Prostate gland (tissue), 2 donors: ENCODE data around the gene CDKL4. TPM values are rescaled to one million over a fixed set of nuclear protein-coding genes. Genes with fewer than 3 reads are reported as not detected.

Experiments
- DNase-seq: peaks from one replicate; pipeline ENCODE4 v3.0.0-alpha.2; 2019; ENCODE audit warnings: low spot score
- H3K27ac ChIP-seq, 2 donors: fragments of 200-600 bp; sonication (generic); 2 replicates each; pipeline ENCODE4 v1.5.1; 2017 to 2019
- H3K27me3 ChIP-seq: fragments of 200-600 bp; sonication (generic); replicated peaks from 2 replicates; pipeline ENCODE4 v1.5.1; 2019; ENCODE audit not compliant: insufficient read depth
- H3K36me3 ChIP-seq, 2 donors: fragments of 200-600 bp; sonication (generic); 1 replicate in 1 of 2; 2 replicates in 1 of 2; pipeline versions ENCODE4 v1.5.1 to v1.8.1; 2017 to 2019
- H3K4me1 ChIP-seq: fragments of 200-600 bp; sonication (generic); replicated peaks from 2 replicates; pipeline ENCODE4 v1.5.1; 2019
- H3K4me3 ChIP-seq, 2 donors: fragments of 200-600 bp; sonication (generic); 2 replicates each; pipeline ENCODE4 v1.5.1; 2017 to 2019
- H3K9me3 ChIP-seq: fragments of 200-600 bp; sonication (generic); 2 replicates; pipeline ENCODE4 v1.5.1; 2017
- CTCF ChIP-seq, 4 experiments: fragments of 200-600 bp in 2 of 4; fragments of 450-650 bp in 2 of 4; sonication (generic) in 2 of 4; IDR thresholded peaks; 1 replicate in 3 of 4; 2 replicates in 1 of 4; pipeline ENCODE4 v1.5.1; 2016 to 2019; ENCODE audit warnings: antibody characterized with exemption in 4 of 4, mild to moderate bottlenecking in 2 of 4, moderate library complexity in 2 of 4
- POLR2A ChIP-seq: fragments of 450-650 bp; IDR thresholded peaks from one replicate; pipeline ENCODE4 v1.6.1; 2016; ENCODE audit warnings: antibody characterized with exemption, mild to moderate bottlenecking
- POLR2AphosphoS5 ChIP-seq: sonication (generic); formaldehyde crosslinking; IDR thresholded peaks from one replicate; pipeline ENCODE4 v1.6.1; 2017; ENCODE audit warnings: antibody characterized with exemption
- WGBS: methylation state at CpG from one replicate; pipeline ENCODE4 v1.1.5; 2018; 5-methylcytosine and 5-hydroxymethylcytosine counted together
- intact Hi-C: fragments of 100-400 bp; cut with DNase I; formaldehyde crosslinking; loops from one replicate; pipeline ENCODE4 v1.14.2; 2022
- total RNA-seq, 2 donors: library from RNA; depleted of rRNA; stranded (reverse); fragments of >200 nt; gene quantifications; one replicate each; pipeline ENCODE4 v1.1.0, GENCODE V29; 2016

CDKL4 gene
- total RNA-seq, 2 donors from 2014 or later, result not detected

- Histone ChIP-seq H3K4me3 (no peak overlapping the region), H3K36me3 (no peaks in the 10 kb centered on the region), H3K4me1 (no peaks in the 10 kb centered on the region), H3K27me3 (no peaks in the 10 kb centered on the region), H3K27ac (no peak overlapping the region), H3K9me3 (no peaks in the 10 kb centered on the region)
- 71% methylated on average over 3 of the region's 3 CpGs for WGBS
- TF ChIP-seq CTCF (IDR thresholded peaks at IDR 0.05), result no peak
- no peak for TF ChIP-seq POLR2AphosphoS5
- no peak for TF ChIP-seq POLR2A
- DNase-seq, result no peak
- intact Hi-C loops, result no loop called here
These were observed 88.8 kb downstream of the CDKL4 start for GRCh38 chr2:39154944-39155343.

DNA sequence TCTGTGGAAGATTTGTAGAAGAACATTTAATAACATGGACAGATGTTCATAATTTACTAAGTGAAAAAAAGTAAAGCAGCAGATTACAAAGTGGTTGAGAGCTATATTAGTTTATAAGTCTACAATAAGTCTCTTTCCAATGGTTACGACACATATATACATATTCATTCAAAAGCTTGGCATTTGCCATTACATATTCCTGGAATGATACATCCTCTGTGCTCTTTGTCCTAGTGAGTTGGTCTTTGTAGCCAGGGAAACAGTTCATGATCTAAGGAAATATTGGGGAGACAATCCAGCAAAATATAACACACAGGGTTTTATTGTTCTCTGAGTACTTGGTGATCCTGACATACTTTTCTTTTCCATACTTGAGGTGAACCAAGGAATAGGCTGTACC lies 90.5 kb downstream of the CDKL4 start:
- Histone ChIP-seq H3K4me1 (no peaks in the 10 kb centered on the region), H3K9me3 (no peaks in the 10 kb centered on the region), H3K27me3 (no peaks in the 10 kb centered on the region), H3K27ac (no peak overlapping the region), H3K4me3 (no peak overlapping the region), H3K36me3 (no peaks in the 10 kb centered on the region)
- TF ChIP-seq CTCF (IDR thresholded peaks at IDR 0.05) (no peak), POLR2A (no peak), POLR2AphosphoS5 (no peak)
- intact Hi-C loops, result no loop called here
- DNase-seq, result no peak
- 85% methylated on average over 1 of the region's 1 CpG for WGBS

GRCh38 chr2:39152504-39152903 lies 91.3 kb downstream of the CDKL4 start:
- TF ChIP-seq POLR2A, result no peak
- TF ChIP-seq CTCF (IDR thresholded peaks at IDR 0.05), result no peak
- no peak for TF ChIP-seq POLR2AphosphoS5
- H3K4me1 ChIP-seq, result no peaks in the 10 kb centered on the region
- H3K27ac ChIP-seq, result no peak overlapping the region
- H3K27me3 ChIP-seq, result no peaks in the 10 kb centered on the region
- intact Hi-C loops, result no loop called here
- H3K9me3 ChIP-seq, result no peaks in the 10 kb centered on the region
- no peak overlapping the region for H3K4me3 ChIP-seq
- H3K36me3 ChIP-seq, result no peaks in the 10 kb centered on the region
- WGBS, result 95% methylated on average over 2 of the region's 2 CpGs
- DNase-seq, result no peak

GRCh38 chr2:39150890-39151497 lies 92.8 kb downstream of the CDKL4 start:
- Histone ChIP-seq H3K9me3 (no peaks in the 10 kb centered on the region), H3K36me3 (no peaks in the 10 kb centered on the region), H3K27ac (no peak overlapping the region), H3K4me1 (no peaks in the 10 kb centered on the region), H3K27me3 (no peaks in the 10 kb centered on the region), H3K4me3 (no peak overlapping the region)
- WGBS, result 74% methylated on average over 9 of the region's 9 CpGs
- no peak for DNase-seq
- TF ChIP-seq POLR2A (no peak), POLR2AphosphoS5 (no peak), CTCF (IDR thresholded peaks at IDR 0.05) (no peak)
- intact Hi-C loops, result no loop called here

- Histone ChIP-seq H3K36me3 (no peaks in the 10 kb centered on the region), H3K4me3 (no peak overlapping the region), H3K9me3 (no peaks in the 10 kb centered on the region), H3K27me3 (no peaks in the 10 kb centered on the region), H3K27ac (no peak overlapping the region), H3K4me1 (no peaks in the 10 kb centered on the region)
- intact Hi-C loops, result no loop called here
- no peak for DNase-seq
- no peak for TF ChIP-seq POLR2A
- TF ChIP-seq POLR2AphosphoS5, result no peak
- WGBS, result 97% methylated on average over 6 of the region's 6 CpGs
These were observed 93.6 kb downstream of the CDKL4 start for GRCh38 chr2:39150102-39150562.
